ENCODE data around the gene OR2L8.

DNA sequence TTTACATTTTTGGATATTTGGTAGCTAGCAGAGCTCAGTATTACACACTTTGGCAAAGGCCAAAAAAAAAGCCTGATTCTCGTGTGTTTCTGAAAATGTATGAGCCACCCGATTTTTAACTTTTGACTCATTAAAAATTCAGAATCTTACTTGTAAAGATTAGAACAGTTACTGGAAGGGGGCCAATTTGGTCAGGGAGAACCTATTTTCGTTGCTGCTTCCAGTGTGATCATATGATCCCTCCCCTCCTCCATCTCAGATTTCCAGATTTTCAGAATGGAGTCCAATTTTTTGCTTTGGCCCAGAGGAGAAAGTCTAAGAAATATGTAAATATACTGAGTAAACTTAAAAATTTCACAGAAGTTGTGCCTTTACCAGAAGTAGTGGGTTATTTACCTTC, 13.1 kb downstream of the OR2L8 start:
- no peak for TF ChIP-seq POLR2A (IDR thresholded peaks at IDR 0.05)
- TF ChIP-seq, protein P1, sequence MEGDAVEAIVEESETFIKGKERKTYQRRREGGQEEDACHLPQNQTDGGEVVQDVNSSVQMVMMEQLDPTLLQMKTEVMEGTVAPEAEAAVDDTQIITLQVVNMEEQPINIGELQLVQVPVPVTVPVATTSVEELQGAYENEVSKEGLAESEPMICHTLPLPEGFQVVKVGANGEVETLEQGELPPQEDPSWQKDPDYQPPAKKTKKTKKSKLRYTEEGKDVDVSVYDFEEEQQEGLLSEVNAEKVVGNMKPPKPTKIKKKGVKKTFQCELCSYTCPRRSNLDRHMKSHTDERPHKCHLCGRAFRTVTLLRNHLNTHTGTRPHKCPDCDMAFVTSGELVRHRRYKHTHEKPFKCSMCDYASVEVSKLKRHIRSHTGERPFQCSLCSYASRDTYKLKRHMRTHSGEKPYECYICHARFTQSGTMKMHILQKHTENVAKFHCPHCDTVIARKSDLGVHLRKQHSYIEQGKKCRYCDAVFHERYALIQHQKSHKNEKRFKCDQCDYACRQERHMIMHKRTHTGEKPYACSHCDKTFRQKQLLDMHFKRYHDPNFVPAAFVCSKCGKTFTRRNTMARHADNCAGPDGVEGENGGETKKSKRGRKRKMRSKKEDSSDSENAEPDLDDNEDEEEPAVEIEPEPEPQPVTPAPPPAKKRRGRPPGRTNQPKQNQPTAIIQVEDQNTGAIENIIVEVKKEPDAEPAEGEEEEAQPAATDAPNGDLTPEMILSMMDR (IDR thresholded peaks at IDR 0.05): no peak
